Measurements from ENCODE around the gene PKLR.

DNA sequence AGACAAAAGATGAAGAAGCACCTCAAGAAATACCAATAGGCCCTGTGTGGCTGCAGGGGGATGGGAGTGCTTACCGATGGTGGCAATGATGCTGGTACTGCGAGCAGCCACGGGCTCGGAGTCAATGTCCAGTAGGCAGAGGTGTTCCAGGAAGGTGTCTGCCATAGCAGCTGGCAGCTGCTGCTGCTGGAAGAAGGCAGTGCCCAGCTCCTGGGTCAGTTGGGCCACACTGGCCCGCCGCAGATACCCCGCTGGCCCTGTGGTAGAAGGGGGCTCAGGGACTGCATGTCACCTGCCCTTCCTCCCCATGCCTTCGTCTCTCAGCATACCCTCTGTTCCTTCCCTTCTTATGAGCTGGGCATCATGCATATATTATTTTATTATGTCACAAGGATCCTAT lies 1.2 kb downstream of the PKLR start:
- TF ChIP-seq CTCF (IDR thresholded peaks at IDR 0.05; ENCODE audit: poor library complexity, severe bottlenecking), result no peak
- TF ChIP-seq, protein P1, sequence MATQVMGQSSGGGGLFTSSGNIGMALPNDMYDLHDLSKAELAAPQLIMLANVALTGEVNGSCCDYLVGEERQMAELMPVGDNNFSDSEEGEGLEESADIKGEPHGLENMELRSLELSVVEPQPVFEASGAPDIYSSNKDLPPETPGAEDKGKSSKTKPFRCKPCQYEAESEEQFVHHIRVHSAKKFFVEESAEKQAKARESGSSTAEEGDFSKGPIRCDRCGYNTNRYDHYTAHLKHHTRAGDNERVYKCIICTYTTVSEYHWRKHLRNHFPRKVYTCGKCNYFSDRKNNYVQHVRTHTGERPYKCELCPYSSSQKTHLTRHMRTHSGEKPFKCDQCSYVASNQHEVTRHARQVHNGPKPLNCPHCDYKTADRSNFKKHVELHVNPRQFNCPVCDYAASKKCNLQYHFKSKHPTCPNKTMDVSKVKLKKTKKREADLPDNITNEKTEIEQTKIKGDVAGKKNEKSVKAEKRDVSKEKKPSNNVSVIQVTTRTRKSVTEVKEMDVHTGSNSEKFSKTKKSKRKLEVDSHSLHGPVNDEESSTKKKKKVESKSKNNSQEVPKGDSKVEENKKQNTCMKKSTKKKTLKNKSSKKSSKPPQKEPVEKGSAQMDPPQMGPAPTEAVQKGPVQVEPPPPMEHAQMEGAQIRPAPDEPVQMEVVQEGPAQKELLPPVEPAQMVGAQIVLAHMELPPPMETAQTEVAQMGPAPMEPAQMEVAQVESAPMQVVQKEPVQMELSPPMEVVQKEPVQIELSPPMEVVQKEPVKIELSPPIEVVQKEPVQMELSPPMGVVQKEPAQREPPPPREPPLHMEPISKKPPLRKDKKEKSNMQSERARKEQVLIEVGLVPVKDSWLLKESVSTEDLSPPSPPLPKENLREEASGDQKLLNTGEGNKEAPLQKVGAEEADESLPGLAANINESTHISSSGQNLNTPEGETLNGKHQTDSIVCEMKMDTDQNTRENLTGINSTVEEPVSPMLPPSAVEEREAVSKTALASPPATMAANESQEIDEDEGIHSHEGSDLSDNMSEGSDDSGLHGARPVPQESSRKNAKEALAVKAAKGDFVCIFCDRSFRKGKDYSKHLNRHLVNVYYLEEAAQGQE (IDR thresholded peaks at IDR 0.05; ENCODE audit: borderline replicate concordance), result no peak

All from neural cell (in vitro differentiated cells).